Fibroblast of skin of left quadriceps (primary cell): Measurements from ENCODE around the gene MBD6.

Source experiments
- DNase-seq, 2 experiments: peaks; one replicate each; pipeline ENCODE4 v3.0.0-alpha.2; 2013; ENCODE audit warnings: low read depth in 2 of 2

MBD6 gene, protein sequence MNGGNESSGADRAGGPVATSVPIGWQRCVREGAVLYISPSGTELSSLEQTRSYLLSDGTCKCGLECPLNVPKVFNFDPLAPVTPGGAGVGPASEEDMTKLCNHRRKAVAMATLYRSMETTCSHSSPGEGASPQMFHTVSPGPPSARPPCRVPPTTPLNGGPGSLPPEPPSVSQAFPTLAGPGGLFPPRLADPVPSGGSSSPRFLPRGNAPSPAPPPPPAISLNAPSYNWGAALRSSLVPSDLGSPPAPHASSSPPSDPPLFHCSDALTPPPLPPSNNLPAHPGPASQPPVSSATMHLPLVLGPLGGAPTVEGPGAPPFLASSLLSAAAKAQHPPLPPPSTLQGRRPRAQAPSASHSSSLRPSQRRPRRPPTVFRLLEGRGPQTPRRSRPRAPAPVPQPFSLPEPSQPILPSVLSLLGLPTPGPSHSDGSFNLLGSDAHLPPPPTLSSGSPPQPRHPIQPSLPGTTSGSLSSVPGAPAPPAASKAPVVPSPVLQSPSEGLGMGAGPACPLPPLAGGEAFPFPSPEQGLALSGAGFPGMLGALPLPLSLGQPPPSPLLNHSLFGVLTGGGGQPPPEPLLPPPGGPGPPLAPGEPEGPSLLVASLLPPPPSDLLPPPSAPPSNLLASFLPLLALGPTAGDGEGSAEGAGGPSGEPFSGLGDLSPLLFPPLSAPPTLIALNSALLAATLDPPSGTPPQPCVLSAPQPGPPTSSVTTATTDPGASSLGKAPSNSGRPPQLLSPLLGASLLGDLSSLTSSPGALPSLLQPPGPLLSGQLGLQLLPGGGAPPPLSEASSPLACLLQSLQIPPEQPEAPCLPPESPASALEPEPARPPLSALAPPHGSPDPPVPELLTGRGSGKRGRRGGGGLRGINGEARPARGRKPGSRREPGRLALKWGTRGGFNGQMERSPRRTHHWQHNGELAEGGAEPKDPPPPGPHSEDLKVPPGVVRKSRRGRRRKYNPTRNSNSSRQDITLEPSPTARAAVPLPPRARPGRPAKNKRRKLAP

DNA sequence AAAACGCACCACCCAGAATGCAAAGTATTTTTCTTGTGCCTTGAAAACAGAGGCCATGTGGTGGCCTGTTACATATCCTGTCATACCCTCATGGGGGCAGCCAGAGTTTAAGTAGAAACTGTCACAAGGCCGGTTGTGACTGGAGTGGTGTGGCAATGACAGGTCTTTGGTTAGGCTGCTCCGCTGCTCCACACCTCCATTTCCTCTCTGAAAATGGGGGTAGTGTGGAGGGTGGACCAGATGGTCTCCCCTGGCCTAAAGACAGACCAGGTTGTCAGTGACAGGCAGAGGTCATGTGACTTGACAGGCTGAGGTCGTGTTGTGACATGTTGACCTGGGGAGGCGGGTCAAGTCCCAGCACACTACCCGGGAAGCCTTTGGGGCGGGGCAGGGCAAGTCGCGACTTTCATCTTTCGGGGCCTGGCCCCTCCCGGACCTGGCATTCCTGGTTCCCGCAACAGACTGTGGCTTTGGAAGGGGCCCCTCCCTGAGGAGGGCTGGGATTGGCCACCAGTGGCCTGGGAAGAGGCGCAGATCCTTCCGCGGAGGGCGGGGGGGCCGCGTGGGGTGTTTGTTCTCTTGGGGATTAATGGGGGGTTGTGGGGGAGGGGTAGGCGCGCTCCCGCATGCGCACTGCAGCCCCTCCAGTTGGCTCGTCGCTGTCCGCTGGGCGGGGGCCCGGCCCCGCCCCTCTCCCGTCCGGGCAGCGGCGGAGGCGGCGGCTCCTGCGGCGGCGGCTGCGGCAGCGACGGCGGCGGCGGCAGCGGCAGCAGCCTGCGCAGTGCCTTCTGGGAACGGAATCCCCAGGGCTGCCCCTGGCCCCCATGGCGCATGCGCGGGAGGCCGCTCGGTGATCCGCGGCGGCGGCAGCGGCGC, at the start of gene MBD6:
MBD6 (plus strand) TSS at position 814 of the 876 bp plus-strand sequence. CDS start 1,480 bp downstream, outside the sequence.
- DNase-seq = peak; percentile 89 to 90

DNA sequence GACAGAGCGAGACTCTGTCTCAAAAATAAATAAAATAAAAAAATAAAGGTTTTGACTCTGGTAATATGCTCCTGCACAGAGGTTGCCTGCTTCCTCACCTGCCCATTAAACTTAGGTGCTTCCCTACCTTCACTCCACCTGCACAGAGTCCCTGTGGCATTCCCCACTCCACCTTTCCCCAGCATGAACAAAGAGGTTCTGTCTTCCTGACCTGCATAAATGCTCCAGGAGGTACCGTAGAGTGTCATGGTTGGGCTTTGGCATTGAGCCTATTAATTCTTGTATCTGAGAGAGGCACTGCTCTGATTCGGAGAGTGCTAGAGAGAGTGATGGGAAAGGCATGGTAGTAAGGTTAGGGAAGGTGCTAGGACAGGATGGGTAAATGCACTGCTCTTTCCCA, 49.2 kb upstream of the MBD6 start:
- no peak for DNase-seq

DNA sequence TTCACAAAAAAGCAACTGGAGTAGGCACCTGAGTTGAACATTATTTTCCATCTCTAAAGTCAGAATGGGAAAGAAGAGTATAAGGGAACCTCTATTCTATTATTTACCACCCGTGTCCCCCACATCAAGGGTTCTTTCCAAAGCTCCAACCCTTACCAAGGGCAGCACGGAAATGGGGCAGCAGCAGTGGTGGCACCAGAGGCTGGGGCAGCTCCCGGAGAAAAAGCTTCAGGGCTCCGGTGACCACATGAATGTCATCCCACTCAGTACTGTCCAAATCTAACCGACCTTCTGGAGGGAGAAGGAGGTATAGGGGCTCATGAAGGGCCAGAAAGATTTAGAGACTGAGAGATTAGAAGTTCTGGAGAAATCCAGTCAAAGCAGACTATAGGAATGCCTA, 48.7 kb upstream of the MBD6 start:
- DNase-seq = no peak

DNA sequence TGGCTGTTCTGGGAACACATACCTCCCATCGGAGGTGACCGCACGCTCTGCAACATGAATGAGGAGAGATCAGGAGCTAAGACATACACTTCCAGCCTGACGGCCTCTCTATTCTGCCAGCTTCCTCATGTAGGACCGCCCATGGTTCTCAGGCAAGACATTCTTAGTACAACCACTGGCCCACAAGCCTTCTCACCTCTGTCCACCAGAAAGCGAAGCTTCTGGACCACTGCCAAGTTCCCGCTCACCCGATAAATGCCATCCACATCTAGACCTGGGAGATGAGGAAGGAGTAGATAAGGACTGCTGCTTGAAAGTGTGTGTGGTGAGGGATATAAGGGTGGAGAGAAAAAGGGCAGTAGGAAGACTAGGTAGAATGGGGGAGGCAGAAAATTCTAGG, 48.2 kb upstream of the MBD6 start:
- no peak for DNase-seq

DNA sequence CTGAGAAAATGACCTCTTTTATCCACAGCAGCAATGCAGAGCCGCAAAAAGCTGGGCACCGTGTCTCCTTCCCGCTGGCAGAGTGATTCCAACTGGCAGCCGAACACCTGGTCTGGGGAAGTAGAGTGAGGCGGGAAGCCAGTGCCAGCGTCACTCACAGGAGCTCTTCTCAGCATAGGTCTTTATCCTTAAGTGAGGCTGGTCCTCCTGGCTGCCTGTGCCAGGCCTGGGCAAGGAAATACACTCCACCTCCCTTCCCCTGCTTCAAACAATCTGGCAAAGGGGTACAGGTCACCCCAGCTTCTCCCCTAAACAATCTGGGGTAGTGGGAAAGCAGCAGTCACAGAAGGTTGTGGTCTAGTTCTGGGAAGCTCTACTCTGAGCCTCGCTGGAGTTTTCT, 47.8 kb upstream of the MBD6 start:
- DNase-seq = no peak

DNA sequence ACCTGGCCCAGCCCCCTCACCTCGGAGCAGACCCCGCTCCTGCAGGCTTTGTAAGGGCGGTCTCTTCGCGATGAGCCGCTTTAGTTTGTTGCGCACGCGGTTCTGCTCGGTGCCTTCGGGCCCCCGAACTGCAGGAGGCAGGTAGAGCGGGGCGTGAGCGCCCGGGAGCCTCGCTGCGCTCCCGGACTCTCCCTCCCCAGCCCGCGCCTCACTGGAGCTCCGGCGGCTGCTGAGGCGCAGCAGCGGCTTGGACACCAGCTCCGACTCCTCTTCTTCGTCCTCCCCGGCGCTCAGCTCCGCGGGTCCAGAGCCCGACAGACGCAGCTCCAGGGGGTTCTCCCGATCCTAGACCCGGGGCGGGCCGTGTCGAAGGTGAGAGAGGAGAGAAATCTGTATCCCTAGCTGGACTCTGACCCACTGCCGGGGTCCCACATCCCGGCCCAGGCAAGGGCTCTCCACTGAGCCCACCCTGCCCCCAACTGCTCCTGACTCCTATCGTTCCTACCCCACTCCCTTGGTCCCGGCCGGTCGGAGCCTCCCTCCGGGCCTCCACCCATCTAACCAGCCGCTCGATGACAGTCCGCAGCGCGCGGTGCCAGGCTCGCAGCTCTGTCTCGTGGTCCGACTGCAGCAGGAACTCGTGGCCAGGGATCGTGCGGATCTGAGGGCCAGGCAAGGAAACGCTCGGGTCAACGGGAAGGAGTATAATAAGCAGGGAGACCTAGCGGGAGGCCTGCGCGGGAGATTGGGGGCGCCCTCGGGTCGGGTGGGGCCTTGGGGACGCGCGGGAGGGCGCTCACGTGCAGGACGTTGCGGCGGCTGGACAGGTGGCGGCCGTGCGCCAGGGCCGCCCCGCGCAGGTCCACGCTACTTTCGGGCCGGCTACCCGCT, 47.1 kb upstream of the MBD6 start:
- no peak for DNase-seq

DNA sequence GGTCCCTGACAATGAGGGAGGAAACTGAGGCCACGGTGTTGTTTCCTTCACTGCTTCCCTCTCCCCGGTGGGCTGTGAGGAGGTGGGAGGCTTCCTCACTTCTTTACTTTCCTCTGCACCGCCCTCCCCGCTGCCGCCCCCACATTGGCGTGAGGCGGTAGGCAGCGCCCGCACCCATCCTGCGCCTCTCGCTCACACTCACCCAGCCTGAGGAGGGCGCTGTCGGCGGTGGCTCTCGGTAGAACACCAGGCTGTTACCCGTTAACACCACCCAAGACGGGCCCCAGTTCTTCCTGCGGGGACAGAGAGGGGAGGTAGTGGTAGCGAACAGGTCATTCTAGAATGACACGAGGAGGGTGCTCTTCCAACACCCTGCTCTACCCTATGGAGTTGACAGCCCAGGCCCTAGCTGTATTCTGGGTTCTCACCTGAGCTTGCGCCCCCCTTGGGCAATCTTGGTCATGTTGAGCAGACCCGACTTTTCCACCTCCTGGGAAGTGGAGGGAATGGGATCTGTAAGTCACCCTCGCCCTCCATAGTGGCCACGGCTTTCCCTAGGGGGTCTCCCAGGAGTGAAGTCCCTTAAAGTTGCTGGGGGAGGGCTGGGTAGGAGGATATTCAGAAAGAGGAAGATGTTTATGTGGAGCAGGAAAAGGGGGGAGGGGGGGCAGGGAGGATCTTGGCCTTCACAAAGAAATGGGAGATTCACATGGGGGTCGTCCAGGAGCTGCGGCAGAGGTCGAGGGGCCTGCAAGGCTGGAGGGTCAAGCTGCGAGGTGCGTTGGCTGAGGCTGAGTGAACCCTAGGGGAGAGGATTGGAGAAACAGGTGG, 46.2 kb upstream of the MBD6 start:
- no peak for DNase-seq

DNA sequence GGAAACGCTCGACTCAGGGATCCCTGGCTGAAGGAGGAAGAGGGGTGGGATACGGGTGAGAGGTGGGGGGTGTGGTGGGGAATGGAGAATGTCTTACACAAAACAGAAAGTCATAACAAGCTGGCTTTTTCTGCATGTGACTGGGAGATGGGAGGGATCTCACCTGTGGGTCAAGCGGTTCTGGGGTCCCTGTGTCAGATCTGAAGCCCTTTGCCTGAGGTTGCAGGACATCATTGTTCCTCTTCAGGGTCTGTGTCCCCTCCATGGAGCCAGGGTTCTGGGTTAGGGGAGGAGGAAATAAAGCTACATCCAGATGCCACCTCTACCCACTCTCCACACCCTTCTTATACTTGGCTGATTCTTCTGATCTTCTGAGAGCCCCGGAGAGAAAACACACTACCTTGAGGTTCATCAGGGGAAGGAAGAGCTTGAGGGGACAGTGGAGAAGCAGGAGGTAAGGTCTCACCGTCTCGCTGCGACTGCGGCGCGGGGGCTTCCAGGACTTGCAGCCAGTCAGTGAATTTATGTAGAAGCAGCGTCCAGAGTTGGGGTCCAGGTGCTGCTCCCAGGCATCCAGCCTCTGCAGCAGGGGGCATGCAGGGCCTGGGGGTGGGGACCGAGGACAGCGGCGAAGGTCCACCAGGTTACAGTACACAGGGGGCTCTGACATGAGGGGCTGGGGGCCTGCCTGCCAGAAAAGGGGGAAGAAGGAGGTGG, 45.5 kb upstream of the MBD6 start:
- DNase-seq = no peak

DNA sequence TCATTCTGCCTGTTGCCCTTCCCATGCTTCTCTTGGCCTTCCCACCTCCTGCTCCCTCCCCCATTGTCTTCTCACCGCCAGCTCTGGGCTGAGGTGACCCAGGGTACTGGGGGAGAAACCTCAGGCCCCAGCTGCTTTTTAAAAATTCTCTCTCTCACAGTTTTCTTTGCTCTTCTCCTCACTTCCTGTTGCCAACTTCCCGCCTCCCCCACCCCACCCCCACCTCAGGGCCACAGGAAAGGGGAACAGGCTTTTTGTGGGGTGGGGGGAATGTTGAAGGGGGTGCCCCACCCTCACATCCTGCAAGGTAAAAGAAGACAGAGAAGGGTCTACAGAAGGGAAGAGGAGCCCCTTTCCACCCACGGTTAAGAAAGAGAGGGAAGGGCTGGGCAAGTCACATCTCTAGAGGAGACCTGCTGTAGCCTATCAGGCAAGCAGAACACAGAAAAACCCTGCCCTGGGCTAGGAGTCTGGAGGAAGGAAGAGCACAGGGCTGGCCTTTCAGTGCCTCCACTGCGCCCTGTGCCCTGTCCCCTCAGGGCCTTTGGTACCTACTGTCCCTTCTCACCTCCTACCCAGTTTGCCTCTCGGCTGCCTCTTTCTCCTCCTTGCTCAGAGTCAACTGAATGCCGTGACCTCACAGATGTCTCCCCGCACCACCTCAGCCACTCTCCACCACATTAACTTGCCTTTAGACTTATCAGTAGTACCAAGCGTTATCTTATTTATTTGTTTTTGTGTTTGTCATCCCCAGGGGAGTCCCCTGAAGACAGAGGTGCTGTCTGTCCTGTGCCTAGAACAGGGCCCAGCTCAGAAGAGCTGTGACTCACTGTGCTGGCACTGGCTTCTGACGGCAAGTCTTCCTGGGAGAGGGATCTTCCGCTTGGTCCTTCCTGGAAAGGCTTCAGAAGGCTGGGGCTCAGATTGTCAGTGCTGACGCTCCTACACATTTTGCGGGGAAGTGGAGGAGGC, 44.6 kb upstream of the MBD6 start:
- no peak for DNase-seq

DNA sequence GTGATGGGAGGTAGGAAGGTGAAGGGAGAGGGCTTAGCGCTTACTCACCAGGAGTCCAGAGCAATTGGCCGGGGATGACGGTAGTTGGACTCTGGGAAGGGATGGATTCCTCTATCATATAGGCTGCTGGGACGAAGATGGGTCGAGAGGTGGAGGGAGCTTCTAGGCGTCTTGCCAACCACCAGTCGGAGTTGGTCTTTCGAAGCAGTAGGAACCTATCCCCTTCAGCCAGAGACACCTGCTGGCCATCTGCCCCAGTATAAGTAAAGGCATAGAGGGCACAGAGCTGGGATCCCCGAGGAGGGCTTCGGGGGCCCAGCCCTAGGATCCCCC, 43.6 kb upstream of the MBD6 start:
- no peak for DNase-seq

DNA sequence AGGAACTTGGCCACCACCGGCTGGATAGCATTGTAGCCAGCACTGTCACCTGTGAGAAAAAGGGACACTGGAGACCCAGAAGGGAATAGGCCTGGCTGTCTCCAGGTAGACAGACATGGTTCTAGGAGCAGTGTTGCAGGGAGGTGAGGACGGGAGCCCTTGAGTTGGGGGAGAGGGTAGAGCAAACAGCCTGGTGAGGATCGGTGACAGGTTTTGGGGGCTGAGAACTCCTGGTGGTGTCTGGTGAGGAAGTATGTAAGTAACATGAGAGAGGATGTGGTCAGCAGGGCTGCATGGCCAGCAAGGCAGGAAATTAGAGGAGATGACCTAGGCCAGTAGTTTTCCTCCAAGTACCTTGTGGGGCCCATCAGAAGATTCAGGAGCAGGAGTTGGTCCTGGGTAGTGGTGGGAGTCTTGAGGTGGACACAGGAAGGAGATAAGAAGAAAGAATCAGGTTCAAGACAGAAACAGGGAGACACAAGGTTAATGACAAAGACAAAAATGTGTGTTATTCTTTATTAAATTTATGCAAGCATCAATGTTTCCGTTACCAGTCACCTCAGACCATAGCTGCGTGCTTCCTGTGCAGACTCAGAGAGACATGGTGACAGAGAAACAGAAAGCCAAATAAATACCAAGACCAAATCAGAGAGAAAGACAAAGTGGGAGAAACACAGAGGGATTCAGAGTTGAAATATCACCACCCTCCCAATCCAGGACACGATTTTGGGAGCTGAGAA, 43.1 kb upstream of the MBD6 start, which contains the start of gene ARHGAP9:
ARHGAP9 (minus strand) TSS at position 491 of the 740 bp plus-strand sequence; CDS start at position 31, 460 bp downstream.
- no peak for DNase-seq

DNA sequence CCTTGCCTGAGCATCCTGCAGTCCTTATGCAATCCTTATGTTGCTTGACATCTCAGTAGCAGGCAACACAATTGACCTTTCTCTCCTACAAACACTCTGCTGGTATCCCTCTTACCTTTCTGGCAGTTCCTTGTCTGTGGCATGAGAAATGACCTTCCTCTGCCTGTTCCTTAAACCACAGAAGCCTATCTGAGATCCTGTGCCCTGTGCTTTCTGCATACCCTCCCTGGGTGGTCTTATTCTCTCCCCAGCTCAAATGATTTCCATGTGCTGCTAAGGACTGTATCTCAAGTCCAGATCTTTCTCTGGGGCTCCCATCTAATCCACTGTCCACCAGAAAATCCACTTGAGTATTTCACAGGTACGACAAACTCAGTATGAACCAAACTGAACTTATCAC, 41.0 kb upstream of the MBD6 start:
- DNase-seq = no peak

DNA sequence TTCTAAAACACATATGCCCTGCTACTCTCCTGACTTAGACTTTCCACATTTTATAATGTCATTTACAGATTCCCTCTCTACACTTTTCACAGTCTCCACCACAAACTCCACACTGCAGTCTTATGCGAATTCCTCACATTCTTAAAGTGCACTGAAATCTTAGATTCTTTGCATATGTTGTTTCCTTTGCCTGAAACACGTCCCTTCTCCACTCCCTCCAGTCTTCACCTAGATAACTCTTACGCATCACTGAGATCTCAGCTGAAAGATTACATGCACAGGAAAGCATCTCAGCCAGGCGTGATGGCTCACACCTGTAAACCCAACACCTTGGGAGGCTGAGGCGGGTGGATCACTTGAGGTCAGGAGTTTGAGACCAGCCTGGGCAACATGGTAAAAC, 39.2 kb upstream of the MBD6 start:
- peak; percentile 52 to 56 for DNase-seq

DNA sequence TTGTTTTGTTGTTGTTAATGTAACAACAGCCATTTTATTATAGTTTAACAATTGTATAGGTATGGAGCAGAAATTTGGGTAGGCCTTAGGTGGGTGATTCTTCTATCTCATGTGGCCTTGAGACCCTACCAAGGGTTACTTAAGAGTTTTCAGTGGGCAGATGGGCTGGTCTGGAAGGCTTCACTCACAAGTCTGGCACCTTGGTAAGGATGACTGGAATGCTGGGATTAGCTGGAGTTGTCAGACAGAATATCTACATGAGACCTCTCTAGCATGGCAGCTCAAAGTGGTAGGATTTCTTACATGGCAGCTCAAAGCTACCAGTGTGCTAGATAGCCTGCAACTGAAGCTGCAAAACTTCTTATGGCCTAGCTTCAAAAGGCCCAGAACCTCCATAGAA, 36.9 kb upstream of the MBD6 start:
- no peak for DNase-seq

DNA sequence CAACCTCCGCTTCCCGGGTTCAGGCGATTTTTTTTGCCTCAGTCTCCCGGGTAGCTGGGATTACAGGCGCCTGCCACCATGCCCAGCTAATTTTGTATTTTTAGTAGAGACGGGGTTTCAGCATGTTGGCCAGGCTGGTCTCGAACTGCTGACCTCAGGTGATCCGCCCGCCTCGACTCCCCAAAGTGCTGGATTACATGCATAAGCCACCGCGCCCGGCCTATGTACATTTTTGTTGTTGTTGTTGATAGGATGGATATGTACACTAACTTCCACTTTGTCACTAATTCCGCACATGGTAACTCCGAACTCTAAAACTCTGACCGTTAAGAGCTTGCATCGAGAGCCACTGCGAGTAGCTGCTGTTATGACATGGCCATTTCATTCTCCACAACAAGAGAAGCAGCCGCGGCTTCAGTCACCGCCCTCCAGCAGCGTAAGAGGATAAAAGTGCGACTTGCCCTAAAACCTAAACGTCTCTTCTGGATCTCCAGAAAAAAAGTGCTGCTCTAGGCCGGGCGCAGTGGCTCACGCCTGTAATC, 35.5 kb upstream of the MBD6 start:
- no peak for DNase-seq

DNA sequence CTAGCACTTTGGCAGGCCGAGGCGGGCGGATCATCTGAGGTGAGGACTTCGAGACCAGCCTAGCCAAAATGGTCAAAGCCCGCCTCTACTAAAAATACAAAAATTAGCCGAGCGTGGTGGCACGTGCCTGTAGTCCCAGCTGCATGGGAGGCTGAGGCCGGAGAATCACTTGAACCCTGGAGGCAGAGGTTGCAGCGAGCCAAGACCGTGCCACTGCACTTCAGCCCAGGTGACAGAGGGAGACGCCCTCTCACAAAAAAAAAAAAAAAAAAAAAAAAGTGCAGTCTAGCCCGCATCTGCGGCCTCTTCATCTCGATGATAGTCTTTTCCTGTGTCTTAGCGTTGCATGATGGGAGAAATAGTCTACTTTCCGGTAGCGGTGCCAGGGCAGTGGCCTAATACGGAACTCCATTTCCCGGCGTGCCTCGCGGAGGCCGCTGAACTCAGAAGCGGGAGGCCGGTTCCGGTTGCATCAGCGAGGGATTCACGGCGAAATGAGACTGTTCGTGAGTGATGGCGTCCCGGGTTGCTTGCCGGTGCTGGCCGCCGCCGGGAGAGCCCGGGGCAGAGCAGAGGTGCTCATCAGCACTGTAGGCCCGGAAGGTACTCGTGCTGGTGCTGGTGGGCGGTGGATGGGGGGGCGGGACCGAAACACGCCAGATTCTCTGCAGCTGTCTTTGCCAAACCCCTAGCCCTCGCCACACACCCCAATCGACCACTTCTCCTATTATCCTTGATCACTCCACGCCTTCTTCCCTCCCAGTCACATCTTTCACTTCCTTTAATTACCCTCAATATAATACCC, 34.8 kb upstream of the MBD6 start, which contains the start of gene MARS1:
MARS1 (plus strand) TSS at position 472 of the 805 bp plus-strand sequence; CDS start at position 495, 23 bp downstream.
- peak; percentile 95 for DNase-seq
